H1 (cell line): Measurements from ENCODE around the gene TNIP3. TPM values are rescaled to one million over a fixed set of nuclear protein-coding genes. Genes with fewer than 3 reads are reported as not detected.

ENCODE experiments used
- EZH2 ChIP-seq: fragments of 200-600 bp; sonication (generic); IDR thresholded peaks from 2 replicates; pipeline ENCODE4 v1.7.1; 2012; ENCODE audit warnings: low read depth, mild to moderate bottlenecking, moderate library complexity, low read length, inconsistent platforms; ENCODE audit not compliant: severe bottlenecking
- FOSL1 ChIP-seq: IDR thresholded peaks from 2 replicates; pipeline ENCODE4 v1.6.1; 2011; ENCODE audit warnings: mild to moderate bottlenecking, low read depth, low read length, moderate library complexity; ENCODE audit not compliant: insufficient read depth
- KDM1A ChIP-seq: fragments of 200-600, 300-600 bp; sonication (generic); IDR thresholded peaks from 2 replicates; pipeline ENCODE4 v1.7.1; 2016; ENCODE audit warnings: mild to moderate bottlenecking, low read length, borderline replicate concordance
- RAD21 ChIP-seq, 2 experiments: IDR thresholded peaks in 1 of 2; conservative IDR thresholded peaks in 1 of 2; 2 replicates each; pipeline ENCODE4 v1.6.1; 2011; ENCODE audit warnings: low read depth in 2 of 2, low read length in 2 of 2, improper control_type of control experiment in 1 of 2, inconsistent platforms in 1 of 2, mild to moderate bottlenecking in 1 of 2, moderate library complexity in 1 of 2
- TAF7 ChIP-seq: optimal IDR thresholded peaks from 2 replicates; pipeline ENCODE3; 2011; ENCODE audit warnings: low read depth, mild to moderate bottlenecking, inconsistent platforms, low read length, moderate library complexity, borderline replicate concordance
- polyA plus RNA-seq, 7 experiments: library from polyadenylated mRNA; depleted of rRNA in 3 of 7; stranded (reverse) in 5 of 7; unstranded in 2 of 7; fragments of >200 nt in 5 of 7; fragments of 200-250 nt in 2 of 7; gene quantifications; 1 replicate in 5 of 7; 2 replicates in 1 of 7; 4 replicates in 1 of 7; pipeline versions ENCODE4 v1.2.1 to v1.2.3, GENCODE V29; 2011 to 2013; ENCODE audit warnings: missing spikeins in 2 of 7, mixed read lengths in 2 of 7
- total RNA-seq: library from RNA; stranded (reverse); fragmentation: NEBNext Ultra II Directional; extraction: Animal tissue kit (Norgen Biotek cat#: 25700); gene quantifications from 2 replicates; pipeline ENCODE4 v1.2.1, GENCODE V29; 2021

Gene TNIP3
- total and polyA plus RNA-seq, 2 of the 8 experiments (the other 6 are each of a cell fraction or from before 2014, with no cell fraction given): not detected

DNA sequence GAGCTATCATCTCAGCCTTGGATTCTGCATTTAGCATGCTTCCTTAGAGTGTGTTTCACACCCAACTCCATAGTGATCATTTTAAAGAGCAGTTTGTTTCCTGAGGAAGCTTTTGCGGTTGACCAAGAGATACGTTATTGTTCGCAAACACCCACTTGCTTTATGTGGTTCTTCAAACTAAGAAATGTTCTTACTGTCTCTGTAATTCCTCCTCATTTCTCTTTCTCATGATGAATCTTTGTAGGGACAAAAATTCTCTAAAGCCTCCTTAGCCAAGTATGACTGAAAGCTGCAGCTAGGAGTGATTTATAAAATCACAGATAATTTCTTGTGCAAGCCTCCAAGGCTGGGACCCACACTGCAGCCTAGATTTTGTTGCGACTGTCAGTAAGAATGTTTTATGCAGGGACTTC lies 10.0 kb downstream of the TNIP3 start (continued):
- no peak for TF ChIP-seq KDM1A
- no peak for TF ChIP-seq EZH2
- no peak for TF ChIP-seq RAD21 (IDR thresholded peaks at IDR 0.05 in 1 of 2, conservative IDR thresholded peaks at IDR 0.05 in 1 of 2; ENCODE audit: low read depth in 2 of 2, low read length in 2 of 2)
- TF ChIP-seq TAF7: no peak
- no peak for TF ChIP-seq FOSL1
